ENCODE data around the gene GLA. TPM values are rescaled to one million over a fixed set of nuclear protein-coding genes. Genes with fewer than 3 reads are reported as not detected.

Gene GLA
- total and polyA plus RNA-seq, 9 of the 15 experiments (the other 6 are each of a cell fraction or from before 2014, with no cell fraction given) = 41.7 to 146 (median 73.8) TPM

- TF ChIP-seq REST (IDR thresholded peaks at IDR 0.05; ENCODE audit: borderline replicate concordance) (no peak), REST (CRISPR knock-in tag; IDR thresholded peaks at IDR 0.05; ENCODE audit: low read depth) (no peak), CCNT2 (IDR thresholded peaks at IDR 0.05; ENCODE audit: borderline replicate concordance, extremely low read depth, insufficient read length, low read depth, low read length) (no peak), CBFB (CRISPR knock-in tag; IDR thresholded peaks at IDR 0.05) (no peak), RFX7 (CRISPR knock-in tag; IDR thresholded peaks at IDR 0.05) (no peak), ZNF449 (CRISPR knock-in tag; IDR thresholded peaks at IDR 0.05) (no peak), ZBTB34 (CRISPR knock-in tag; IDR thresholded peaks at IDR 0.05) (no peak), BCLAF1 (IDR thresholded peaks at IDR 0.05; ENCODE audit: borderline replicate concordance in 1 of 2, control insufficient read depth in 1 of 2, low read depth in 2 of 2, low read length in 1 of 2) (no peak), THRAP3 (IDR thresholded peaks at IDR 0.05; ENCODE audit: borderline replicate concordance) (no peak), ZNF146 (CRISPR knock-in tag; IDR thresholded peaks at IDR 0.05; ENCODE audit: unreplicated experiment) (no peak)
Measured at GRCh38 chrX:101359966-101360365, 47.8 kb downstream of the GLA start (continued).

All from K562 (cell line).